Measurements from ENCODE around the gene ABCC9.

- no peak for TF ChIP-seq CTCF (IDR thresholded peaks at IDR 0.05 in 8 of 11, conservative IDR thresholded peaks at IDR 0.05 in 3 of 11)
- TF ChIP-seq POLR2AphosphoS5 (IDR thresholded peaks at IDR 0.05), result no peak
These were observed 171.9 kb downstream of the ABCC9 start for GRCh38 chr12:21769307-21769706.

All from spleen (tissue), 7 donors.